Measurements from ENCODE around the gene PPME1.

GRCh38 chr11:74253361-74253760, 82.3 kb downstream of the PPME1 start:
- TF ChIP-seq CTCF (IDR thresholded peaks at IDR 0.05): no peak
- TF ChIP-seq POLR2A (IDR thresholded peaks at IDR 0.05): no peak

All from Peyer's patch (tissue), 4 donors.